Testis (tissue), 3 donors: ENCODE measurements around the gene MRPS35. TPM values are rescaled to one million over a fixed set of nuclear protein-coding genes. Genes with fewer than 3 reads are reported as not detected.

Experiments
- DNase-seq: peaks from one replicate; pipeline ENCODE4 v3.0.0-alpha.2; 2019
- H3K27ac ChIP-seq, 2 donors: fragments of 200-600 bp; sonication (generic); one replicate each; pipeline ENCODE4 v1.5.1; 2019
- H3K27me3 ChIP-seq: fragments of 200-600 bp; sonication (generic); one replicate; pipeline ENCODE4 v1.5.1; 2019
- H3K36me3 ChIP-seq: fragments of 200-600 bp; sonication (generic); one replicate; pipeline ENCODE4 v1.5.1; 2017; ENCODE audit warnings: low read depth; ENCODE audit errors: missing control alignments
- H3K4me1 ChIP-seq: fragments of 200-600 bp; sonication (generic); one replicate; pipeline ENCODE4 v1.5.1; 2019
- H3K4me3 ChIP-seq, 2 donors: fragments of 200-600 bp; sonication (generic); one replicate each; pipeline ENCODE4 v1.5.1; 2017 to 2019
- H3K9me3 ChIP-seq: fragments of 200-600 bp; sonication (generic); one replicate; pipeline ENCODE4 v1.5.1; 2017
- CTCF ChIP-seq, 3 experiments: fragments of 450-650 bp in 2 of 3; fragments of 200-600 bp in 1 of 3; sonication (generic) in 1 of 3; IDR thresholded peaks; one replicate each; pipeline ENCODE4 v1.5.1; 2016 to 2019; ENCODE audit warnings: antibody characterized with exemption in 3 of 3, mild to moderate bottlenecking in 2 of 3, moderate library complexity in 1 of 3
- POLR2A ChIP-seq: fragments of 450-650 bp; IDR thresholded peaks from one replicate; pipeline ENCODE4 v1.6.1; 2017; ENCODE audit warnings: antibody characterized with exemption, mild to moderate bottlenecking, moderate library complexity
- WGBS, 2 donors: methylation state at CpG; one replicate each; pipeline ENCODE4 v1.1.5; 2018; 5-methylcytosine and 5-hydroxymethylcytosine counted together
- intact Hi-C: fragments of 100-400 bp; cut with DNase I; formaldehyde crosslinking; loops from one replicate; pipeline ENCODE4 v1.15.1; 2023; ENCODE audit warnings: low total_unique reads
- polyA plus RNA-seq: library from polyadenylated mRNA; stranded (reverse); fragments of 350-450 nt; fragmentation: Illumina TruSeq; extraction: RNeasy Lipid Tissue Mini Kit (QIAGEN cat#74804); gene quantifications from one replicate; pipeline ENCODE4 v1.2.3, GENCODE V29; 2014; ENCODE audit warnings: low read depth, low replicate concordance; ENCODE audit not compliant: insufficient read depth
- total RNA-seq, 2 donors: library from RNA; depleted of rRNA; stranded (reverse); fragments of >200 nt; gene quantifications; one replicate each; pipeline ENCODE4 v1.2.3, GENCODE V29; 2016

MRPS35 gene
- total and polyA plus RNA-seq, 3 donors from 2014 or later, result 35.1 to 42.9 (median 35.7) TPM

- DNase-seq, result no peak
- peak overlapping the region; percentile 25 to 70 for H3K27ac ChIP-seq
- no peaks in the 10 kb centered on the region for H3K36me3 ChIP-seq
- intact Hi-C loops, result no loop called here
- H3K4me3 ChIP-seq, result no peak overlapping the region
- TF ChIP-seq CTCF (IDR thresholded peaks at IDR 0.05) (no peak), POLR2A (no peak)
- WGBS, 2 donors, result 71 to 76% methylated on average over 6 of the region's 6 CpGs
- H3K27me3 ChIP-seq, result no peaks in the 10 kb centered on the region
- H3K4me1 ChIP-seq, result peaks cover 10% of the 10 kb centered on the region
- H3K9me3 ChIP-seq, result no peaks in the 10 kb centered on the region
Observed at GRCh38 chr12:27794818-27795584, 84.4 kb downstream of the MRPS35 start.

- TF ChIP-seq POLR2A (no peak), CTCF (IDR thresholded peaks at IDR 0.05) (no peak)
- no peak for DNase-seq
- intact Hi-C loops, result no loop called here
- no peaks in the 10 kb centered on the region for H3K9me3 ChIP-seq
- H3K27ac ChIP-seq, result peak overlapping the region; percentile 20 to 70
- peaks cover 10% of the 10 kb centered on the region for H3K4me1 ChIP-seq
- H3K36me3 ChIP-seq, result no peaks in the 10 kb centered on the region
- no peak overlapping the region for H3K4me3 ChIP-seq
- WGBS, 2 donors, result 66 to 67% methylated on average over 7 of the region's 7 CpGs
- no peaks in the 10 kb centered on the region for H3K27me3 ChIP-seq
Observed at GRCh38 chr12:27796128-27796527, 85.5 kb downstream of the MRPS35 start.

- peaks cover 10% of the 10 kb centered on the region for H3K4me1 ChIP-seq
- peak overlapping the region; percentile 48 to 70 for H3K27ac ChIP-seq
- intact Hi-C loops, result no loop called here
- 64 to 75% methylated on average over 20 to 24 of the region's 24 CpGs for WGBS, 2 donors
- H3K4me3 ChIP-seq, result no peak overlapping the region
- DNase-seq, result peak; percentile 56
- no peaks in the 10 kb centered on the region for H3K9me3 ChIP-seq
- no peaks in the 10 kb centered on the region for H3K27me3 ChIP-seq
- H3K36me3 ChIP-seq, result no peaks in the 10 kb centered on the region
- TF ChIP-seq CTCF (IDR thresholded peaks at IDR 0.05) (no peak), POLR2A (no peak)
Observed at GRCh38 chr12:27797301-27798025, 86.8 kb downstream of the MRPS35 start.

GRCh38 chr12:27800819-27801218 lies 90.2 kb downstream of the MRPS35 start:
- no peaks in the 10 kb centered on the region for H3K36me3 ChIP-seq
- peaks cover 17% of the 10 kb centered on the region for H3K4me1 ChIP-seq
- no peak overlapping the region for H3K27ac ChIP-seq
- TF ChIP-seq POLR2A (no peak), CTCF (IDR thresholded peaks at IDR 0.05) (no peak)
- WGBS, 2 donors, result 83 to 87% methylated on average over 3 of the region's 3 CpGs
- no peak overlapping the region for H3K4me3 ChIP-seq
- H3K27me3 ChIP-seq, result no peaks in the 10 kb centered on the region
- no peak for DNase-seq
- intact Hi-C loops, result no loop called here
- no peaks in the 10 kb centered on the region for H3K9me3 ChIP-seq
